Activated CD8-positive, alpha-beta memory T cell treated with anti-CD3 and anti-CD28 coated beads for 48 hours (primary cell): ENCODE results near the gene PALLD.
"Not testable (repeated sequence)": the region's sequence is repeated elsewhere in the genome, so short reads cannot be mapped to it uniquely, and the experiment has no call there.

Experiments used
- DNase-seq, 3 experiments: peaks; one replicate each; pipeline ENCODE4 v3.0.0-alpha.2; 2020; ENCODE audit warnings: low read depth in 2 of 3, low spot score in 2 of 3

The PALLD gene

DNA sequence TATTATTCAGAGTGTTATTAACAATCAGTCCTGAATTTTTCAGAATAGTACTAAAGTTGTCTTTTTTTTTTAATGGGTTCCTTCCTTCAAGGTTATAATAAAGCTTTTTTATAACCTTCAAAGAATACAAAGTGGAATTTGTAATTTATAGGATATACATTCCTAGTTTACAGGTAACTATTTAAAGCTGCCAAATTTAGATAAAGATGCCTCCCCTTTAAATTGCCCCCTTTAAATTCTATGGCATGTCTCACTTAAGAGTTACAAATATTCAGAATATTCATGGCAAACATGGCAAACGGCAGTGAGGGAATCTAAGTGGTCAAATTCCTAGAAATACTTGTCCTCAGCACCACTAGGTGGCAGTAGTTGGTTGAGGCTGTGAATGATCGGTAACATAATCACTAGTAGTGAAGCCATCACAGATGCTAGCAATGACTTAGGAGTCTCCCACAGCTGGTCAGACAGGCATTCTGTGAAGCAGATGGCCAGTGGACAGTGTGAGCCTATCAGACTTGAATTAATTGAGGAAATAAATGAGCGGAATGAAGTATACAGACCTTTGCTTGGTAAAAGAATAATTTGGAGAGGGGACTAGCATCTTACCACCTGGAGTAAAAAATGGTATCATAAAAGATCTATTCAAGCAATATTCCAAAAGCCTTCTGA, 426.8 kb downstream of the PALLD start:
- peak in 2 of 3 experiments; percentile 5 to 10 for DNase-seq

DNA sequence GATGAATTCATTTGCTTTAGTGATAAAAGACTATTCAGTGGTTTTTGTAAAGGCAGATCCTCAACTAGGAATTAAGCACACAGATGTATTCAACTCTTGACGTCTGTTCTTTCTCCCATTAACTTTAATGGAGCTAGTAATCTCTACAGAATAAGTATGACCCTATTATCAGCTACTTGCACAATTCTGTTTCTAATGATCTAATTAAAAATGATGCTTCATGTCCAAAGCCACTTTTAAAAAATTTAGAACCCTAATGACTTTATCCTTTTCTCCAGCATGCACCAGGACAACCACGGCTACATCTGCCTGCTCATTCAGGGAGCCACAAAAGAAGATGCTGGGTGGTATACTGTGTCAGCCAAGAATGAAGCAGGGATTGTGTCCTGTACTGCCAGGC, 427.8 kb downstream of the PALLD start:
- no peak for DNase-seq

DNA sequence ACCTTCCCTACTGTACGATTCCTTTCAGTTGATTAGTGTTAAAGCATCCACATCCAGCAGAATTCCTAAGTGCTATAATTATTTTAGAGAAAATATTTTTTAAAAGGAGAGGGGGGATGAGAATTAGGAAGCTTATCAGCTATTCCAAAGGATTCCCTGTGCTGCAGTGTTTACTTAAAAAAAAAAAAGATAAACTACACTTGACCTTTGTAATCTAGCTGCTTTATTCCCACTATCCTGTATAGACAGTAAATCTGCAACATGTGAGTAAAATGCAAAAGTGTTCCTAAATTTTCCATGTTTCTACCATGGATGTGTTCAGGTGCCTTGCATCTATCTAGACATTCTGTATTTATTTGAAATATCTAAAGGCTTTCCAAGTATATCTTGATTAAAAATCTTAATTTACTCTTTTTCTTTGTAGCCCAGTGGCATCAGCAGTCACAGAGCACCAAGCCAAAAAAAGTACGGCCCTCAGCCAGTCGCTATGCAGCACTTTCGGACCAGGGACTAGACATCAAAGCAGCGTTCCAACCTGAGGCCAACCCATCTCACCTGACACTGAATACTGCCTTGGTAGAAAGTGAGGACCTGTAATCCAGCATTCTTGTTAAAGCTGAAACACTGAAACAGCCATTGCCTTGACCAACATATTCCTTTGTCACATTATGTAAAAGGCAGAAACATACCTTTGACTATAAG, 429.1 kb downstream of the PALLD start:
- no peak for DNase-seq

DNA sequence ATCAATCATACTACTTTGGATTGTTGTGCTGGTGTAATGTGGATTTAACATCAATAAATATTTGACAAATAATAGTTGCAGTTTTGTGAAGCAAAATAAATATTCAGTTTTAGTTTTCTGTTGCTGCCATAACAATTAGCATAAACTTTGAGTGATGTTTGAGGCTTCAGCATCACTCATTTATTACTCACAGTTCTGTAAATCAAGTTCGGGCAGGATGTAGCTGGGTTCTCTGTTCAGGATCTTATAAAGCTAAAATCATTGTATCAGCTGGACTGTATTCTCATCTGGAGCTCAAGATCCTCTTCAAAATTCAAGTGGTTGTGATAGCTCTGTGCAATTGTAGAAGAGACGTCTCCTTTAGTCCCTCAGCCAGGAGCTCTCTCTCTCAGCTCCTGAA, 431.5 kb downstream of the PALLD start:
- no peak for DNase-seq

DNA sequence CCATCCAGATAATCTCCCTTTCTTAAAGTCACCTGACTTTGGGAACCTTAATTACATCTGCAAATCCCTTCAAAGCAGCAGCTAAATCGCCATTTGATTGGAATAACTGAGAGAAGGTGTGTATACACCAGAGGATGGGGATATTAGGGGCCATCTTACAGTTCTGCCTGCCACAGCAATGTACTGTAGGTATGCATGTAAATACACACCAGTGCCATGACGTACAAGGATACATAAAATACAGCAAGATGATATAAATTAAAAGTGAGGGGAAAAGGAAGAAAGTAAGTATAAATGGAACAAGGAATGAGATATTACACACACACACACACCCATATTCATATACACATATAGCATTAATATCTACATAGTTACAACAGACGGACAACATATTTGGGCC, 432.0 kb downstream of the PALLD start:
- no peak for DNase-seq

DNA sequence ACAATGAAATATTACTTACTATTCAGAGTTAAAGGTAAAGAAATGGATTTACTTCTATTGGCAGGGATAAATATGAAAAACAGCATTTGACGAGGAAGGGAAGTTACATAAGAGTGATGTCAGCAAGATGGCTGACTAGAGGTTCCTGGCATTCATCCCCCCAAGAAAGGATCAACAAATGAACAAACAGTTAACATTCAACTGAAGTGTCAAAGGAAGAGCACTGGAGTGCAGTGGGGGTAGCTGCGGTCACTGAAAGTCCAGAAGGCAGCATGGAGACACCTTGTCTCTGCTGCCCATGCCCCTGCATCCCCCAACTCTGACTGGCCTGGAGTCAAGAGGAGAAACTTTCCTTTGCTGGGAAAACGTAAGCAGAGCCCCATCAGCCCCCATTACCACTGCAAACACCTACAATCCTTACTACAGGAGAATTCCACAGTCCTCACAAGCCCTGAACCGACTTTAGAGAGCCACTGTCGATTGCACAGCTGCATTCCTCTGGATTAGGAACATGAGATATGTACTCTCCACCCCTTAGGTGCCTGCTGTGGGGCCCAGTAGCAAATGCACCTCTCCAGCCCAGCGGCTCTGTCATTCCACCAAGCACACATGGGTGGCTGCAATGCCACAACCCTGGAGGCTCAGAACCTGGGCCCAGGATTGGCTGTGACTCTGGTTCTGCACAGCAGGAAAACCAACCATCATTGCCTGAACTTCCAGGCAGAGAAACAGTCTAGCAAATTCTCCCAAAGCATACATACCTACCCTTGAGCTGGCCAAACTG, 433.8 kb downstream of the PALLD start:
- DNase-seq: no peak

DNA sequence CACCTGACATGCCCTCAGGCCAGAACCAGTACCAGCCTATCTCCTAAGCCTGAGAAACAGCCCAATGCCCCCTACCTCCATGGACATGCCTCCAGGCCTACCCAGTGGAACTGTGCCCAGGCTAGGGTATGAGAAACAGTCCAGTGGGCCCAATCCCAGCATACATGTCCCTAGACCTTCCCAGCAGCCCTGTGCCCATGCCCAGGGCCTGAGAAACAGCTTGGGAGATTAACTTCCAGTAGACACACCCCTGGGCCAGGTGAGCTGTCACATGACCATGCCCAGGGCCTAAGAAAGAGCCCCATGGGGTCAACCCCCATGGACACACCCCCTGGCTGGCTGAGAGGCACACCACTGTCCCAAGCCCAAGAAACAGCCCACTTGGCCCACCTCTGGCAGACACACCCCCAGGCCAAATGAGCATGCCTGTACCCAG, 434.4 kb downstream of the PALLD start:
- DNase-seq: no peak

DNA sequence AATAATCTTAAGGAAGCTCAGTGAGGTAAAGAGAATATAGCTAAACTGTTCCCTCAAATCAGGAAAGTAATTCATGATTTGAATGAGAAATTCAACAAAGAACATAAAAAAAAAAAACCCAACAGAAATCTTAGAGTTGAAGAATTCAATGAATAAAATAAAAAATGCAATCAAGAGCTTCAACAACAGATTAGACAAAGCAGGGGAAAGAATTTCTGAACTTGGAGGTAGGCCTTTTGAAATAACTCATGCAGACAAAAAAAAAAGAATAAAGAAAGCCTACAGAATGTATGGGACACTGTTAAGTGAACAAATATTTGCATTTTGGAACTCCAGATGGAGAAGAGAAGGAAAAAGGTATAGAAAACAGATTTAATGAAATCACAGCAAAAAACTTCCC, 435.3 kb downstream of the PALLD start:
- no peak for DNase-seq

DNA sequence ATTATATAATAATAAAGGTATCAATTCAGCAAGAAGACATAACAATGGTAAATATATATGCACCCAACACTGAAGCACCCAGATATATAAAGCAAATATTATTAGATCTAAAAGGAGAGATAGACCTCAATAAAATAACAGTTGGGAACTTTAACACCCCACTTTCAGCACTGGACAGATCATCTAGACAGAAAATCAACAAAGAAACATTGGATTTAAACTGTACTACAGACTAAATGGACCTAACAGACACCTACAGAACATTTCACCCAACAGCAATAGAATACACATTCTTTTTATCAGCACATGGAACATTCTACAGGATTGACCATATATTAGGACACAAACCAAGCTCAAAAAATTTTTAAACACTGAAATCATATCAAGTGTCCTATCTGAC, 436.6 kb downstream of the PALLD start:
- DNase-seq: no peak

DNA sequence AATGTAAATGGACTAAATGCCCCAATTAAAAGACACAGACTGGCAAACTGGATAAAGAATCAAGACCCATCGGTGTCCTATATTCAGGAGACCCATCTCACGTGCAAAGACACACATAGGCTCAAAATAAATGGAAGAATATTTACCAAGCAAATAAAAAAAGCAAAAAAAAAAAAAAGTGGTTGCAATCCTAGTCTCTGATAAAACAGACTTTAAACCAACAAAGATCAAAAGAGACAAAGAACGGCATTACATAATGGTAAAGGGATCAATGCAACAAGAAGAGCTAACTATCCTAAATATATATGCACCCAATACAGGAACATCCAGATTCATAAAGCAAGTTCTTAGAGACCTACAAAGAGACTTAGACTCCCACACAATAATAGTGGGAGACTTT, 440.6 kb downstream of the PALLD start:
- DNase-seq: not testable (repeated sequence)

DNA sequence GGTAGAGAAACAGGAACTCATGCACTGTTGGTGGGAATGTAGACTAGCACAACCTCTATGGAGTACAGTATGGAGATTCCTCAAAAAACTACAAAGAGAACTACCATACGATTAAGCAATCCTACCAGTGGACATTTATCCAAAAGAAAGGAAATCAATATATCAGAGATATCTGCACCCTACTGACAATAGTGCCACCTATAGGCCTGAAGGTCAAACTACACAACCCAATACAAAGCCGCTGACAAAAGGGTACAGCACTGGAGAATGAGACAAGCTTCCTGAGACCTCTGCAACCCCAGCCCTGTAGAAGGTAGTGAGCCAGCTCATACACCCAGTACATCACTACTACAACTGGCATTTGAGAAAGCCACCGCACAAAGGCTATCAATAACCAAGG, 446.1 kb downstream of the PALLD start:
- no peak for DNase-seq

DNA sequence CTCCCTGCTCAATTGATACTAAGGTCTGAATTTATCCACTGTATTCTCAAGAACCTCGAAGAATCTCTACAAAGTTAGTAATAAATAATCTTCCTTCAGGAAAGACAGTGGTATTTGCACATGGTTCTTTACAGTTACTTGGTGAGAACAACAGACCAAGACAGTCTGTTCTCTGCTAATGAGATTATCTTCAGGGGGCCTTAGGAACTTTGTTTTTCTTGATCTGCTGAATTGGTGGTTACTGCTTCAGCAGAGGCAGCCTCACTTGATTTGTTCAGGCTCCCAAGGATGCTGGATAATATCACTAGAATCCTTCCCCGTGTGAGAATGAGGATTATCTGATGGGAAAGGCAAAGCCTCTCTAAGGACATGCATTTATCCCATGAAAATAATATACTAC, 448.4 kb downstream of the PALLD start:
- DNase-seq: no peak

DNA sequence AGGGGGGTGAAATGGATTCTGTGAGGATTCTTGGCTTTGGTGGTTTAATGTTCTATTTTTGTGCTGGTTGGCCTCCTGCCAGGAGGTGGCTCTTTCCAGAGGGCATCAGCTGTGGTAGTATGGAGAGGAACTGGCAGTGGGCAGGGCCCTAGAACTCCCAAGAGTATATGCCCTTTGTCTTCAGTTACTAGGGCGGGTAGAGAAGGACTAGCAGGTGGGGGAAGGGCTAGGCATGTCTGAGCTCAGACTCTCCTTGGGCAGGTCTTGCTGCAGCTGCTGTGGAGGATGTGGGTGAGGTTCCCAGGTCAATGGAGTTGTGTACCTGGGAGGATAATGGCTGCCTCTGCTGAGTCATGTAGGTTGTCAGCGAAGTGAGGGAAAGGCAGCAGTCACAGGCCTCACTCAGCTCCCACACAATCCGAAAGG, 456.0 kb downstream of the PALLD start:
- not testable (repeated sequence) for DNase-seq

DNA sequence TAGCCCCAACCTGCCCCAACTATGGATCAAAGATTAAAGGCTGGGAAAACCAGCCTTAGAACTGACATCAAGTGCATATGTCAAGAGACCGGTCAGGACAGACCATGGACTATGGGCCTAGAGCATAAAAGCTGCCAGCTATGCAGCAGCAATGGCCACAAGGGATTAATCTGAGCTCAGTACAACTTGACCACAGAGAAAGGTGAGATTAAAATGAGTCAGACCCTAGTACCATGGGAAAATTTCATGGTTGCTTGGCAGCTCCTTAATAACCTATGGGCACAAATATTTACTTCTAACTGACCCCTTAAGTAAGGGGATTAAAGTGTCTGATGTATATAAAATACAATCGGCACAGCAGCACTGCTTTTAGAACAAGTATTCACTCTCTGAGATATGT, 458.8 kb downstream of the PALLD start:
- DNase-seq: no peak

DNA sequence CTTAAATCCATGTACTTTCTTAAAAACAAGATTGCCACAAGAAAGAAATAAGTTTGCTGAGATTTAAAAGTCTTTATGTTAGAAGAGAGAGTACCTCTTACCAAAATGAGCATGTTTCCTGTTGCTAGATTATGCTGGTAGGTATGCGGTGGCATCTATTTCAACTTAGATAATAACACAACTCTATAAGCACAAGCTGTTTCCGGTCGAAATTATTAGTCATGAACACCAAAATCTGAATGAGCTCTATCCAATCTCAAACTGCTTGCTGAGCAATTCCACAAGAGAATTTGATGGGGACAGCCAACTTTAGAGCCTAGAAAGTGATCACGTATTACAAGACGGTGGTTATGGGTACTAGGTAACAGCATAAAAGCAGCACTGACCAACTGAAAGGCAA, 463.9 kb downstream of the PALLD start:
- DNase-seq: no peak

DNA sequence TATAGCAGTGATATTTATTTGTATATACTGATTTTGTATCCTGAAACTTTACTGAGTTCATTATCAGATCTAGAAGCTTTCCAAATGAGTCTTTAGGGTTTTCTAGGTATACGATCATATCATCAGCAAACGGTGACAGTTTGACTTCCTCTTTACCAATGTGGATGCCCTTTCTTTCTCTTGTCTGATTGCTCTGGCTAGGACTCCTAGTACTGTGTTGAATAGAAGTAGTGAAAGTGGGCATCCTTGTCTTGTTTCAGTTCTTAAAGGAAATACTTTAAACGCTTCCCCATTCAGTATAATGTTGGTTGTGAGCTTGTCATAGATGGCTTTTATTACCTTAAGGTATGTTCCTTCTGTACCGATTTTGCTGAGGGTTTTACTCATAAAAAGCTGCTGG, 475.7 kb downstream of the PALLD start:
- DNase-seq: no peak
